COLO668 (cell line): ENCODE data around the gene MGST2.
"Not testable (repeated sequence)": the region's sequence is repeated elsewhere in the genome, so short reads cannot be mapped to it uniquely, and the experiment has no call there.

Experiments used
- DNase-seq: peaks from one replicate; lab custom pipeline; 2025; ENCODE audit not compliant: unreplicated experiment; lab: John Stamatoyannopoulos, UW

Gene MGST2

DNA sequence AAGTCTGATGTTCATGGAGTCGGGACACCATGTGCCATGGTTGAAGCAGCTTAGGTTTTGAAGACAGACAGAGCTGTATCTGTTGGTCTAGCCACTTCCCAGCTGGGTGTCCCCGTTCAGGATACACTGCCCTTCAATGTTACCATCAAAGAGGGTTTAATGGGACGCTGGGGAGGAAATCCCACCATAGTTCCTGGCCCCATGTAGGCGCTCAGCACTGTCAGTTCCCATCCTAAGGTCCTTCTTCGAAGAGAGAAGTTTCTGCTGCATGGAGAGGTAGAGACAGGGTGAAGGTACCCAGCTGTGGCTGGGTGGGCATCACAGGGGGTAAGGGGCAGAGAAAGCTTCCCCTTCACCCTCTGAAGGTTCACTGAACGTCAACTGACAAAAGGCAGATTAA is 3.7 kb downstream of the MGST2 start:
- no peak for DNase-seq

DNA sequence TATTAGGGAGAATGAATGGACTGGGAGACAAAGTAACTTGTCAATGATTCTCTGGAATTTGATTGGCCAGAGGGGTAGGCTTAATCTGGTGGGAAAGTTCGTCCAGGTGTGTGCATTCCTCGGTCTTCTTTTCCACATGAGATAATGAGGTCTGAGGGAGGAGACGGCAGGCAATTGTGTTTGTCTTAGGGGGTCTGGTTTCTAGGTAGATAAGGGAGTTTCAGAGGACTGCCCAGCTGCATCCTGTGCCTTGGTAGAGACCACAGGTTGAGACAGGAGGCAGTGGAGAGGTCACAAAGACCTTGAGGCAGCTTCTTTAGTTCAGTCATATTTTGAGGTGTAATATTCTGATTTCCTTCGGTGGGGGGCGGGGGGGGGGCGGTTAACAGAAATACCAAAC is 4.3 kb downstream of the MGST2 start:
- no peak for DNase-seq

DNA sequence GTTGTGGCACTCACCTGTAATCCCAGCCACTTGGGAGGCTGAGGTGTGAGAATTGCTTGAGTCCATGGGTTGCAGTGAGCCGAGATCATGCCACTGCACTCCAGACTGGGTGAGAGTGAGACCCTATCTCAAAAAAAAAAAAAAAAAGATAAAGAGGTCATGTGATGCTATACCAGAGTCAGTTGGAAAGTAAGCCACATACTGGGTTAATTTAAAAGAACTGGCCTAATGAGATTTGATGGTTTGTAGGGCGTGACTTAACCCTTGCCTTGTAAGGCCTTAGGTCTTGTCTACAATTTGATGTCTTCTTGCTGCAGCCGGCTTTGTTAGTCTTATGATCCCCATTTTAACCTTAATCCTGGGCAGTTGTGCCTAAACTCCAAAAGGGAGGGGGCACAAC is 5.2 kb downstream of the MGST2 start:
- DNase-seq = no peak

DNA sequence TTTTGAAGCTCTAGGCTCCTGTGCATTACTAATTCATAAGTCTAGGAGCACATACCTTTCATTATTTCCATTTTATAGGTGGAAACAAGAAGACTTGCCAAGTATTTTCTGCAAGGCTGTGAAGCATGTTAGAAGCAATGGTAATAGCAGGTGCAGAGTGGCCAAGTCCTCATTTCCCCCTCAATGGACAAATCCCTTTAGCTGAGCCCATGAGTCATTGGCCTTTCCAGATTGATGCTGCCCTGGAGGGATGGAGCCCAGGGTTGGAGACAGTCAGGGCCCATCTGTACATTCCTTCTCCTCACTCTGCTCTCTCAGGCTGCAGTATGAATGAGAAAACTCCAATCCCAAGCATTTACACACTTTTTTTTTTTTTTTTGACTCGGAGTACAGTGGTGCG is 6.6 kb downstream of the MGST2 start:
- DNase-seq = no peak

DNA sequence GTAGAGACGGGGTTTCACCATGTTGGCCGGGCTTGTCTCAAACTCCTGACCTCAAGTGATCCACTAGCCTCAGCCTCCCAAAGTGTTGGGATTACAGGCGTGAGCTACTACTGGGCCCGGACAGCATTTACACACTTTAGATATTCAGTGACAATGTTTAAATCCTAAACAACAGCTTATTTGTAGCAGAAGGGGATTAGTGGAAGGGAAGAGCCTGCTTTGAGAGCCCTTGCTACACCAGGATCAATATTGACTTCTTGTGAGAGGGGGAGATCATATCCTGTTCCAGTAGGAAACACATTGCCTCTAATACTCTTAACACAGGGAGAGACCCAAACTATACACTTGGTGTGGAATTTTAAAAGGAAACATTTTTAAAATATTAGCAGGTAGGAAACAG is 7.1 kb downstream of the MGST2 start:
- no peak for DNase-seq

DNA sequence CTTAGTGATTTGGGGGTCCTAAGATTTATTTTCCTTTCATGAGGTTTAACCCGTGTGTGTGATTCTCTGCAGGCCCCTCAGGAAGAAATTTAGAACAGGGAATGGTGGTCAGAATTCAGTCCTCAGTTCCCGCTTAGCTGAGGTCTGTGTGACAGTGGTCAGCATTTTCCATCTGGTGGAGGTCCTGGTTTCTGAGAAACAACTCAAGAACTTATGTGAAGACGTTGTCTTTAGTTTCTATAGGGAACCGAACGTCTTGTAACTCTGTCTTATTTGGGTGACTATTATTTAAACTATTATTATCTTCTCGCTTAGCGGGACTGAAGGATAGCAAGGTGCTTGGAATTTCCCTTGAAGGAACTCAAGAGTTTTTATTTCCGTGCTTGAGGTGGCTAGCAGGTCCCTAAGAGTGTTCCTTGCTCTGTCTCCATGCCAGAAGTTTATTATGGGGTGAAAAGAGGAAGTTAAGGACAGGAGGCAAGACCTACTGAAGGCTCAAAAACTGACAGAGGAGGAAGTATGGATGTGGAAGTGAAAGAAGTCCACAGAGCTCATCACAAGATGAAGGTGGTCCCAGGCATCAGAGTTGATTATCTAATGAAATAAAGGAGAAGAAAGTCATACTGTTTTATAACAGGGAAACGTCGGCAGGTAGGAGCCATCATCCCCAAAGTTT is 9.4 kb downstream of the MGST2 start:
- DNase-seq = no peak

DNA sequence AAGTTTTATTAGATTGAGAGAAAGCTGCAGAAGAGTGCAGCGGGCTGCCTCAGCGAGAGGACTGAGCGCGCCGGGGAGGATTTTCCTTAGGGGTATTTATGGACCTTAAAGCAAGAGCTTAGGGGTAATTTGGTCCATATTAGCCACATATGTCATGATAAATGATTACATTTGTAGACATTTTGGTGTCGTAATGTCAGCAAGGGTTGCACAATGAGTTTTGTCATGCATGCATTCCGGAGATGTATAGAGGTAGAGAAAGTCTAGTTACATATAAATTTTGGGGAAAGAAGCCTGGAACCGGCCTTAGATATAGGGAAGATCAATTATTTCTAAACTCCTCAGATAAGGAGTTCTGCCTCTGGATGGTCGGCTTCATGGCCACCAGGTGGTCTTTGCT is 10.0 kb downstream of the MGST2 start:
- no peak for DNase-seq

DNA sequence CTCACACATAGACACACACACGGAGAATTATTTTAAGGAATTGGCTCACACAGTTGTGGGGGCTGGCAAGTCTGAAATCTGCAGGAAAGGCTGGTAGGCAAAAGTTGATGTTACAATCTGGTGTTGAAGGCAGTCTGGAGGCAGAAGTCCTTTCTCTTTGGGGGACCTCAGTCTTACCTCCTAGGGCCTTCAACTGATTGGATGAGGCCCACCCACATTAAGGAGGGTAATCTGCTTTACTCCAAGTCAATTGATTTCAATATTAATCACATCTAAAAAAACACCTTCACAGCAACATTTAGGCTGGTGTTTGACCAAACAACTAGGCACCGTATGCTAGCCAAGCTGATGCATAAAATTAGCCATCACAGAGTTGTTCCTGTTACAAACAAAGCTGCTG is 10.7 kb downstream of the MGST2 start:
- DNase-seq = no peak

DNA sequence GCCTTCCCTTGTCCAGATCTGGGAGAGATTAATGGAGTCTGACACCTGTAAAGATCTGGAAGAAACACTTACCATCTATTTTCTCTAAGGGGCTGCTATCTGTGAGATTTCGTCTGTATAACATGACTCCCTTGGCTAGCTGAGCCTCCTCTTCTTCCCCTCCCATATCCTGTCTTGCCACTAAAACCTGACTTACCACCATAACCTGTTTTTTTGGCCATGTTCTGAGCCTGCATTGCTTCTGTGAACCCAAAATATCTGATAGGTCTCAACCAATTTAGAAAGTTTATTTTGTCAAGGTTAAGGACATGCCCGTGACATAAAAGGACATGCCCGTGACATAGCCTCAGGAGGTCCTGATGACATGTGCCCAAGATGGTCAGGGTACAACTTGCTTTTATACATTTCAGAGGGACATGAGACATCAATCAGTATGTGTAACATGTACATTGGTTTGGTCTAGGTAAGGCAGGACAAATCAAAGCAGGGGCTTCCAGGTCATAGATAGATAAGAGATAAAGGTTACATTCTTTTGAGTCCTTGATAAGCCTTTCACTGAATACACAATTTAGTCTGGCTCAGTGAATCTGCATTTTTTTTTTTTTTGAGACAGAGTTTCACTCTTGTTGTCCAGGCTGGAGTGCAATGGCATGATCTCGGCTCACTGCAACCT is 11.4 kb downstream of the MGST2 start:
- DNase-seq = no peak

DNA sequence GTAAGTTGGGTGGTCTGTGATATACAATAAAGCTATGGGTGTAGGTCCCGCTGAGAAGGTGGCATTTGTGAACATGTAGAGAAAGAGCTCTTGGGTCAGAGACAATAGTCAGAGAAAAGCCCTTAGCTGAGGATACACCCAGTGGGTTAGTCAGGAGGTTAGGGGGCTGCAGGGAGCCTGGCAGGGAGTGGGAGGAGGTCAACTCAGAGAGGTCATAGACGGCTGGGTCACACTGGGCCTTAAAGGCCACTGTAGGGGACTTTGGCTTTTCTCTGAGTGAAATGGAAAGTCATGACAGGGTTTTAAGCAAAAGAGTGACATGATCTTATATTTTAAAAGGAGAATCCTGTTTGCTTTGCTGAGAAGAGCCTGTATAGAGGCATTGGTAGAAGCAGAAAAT is 16.7 kb downstream of the MGST2 start:
- DNase-seq = no peak

DNA sequence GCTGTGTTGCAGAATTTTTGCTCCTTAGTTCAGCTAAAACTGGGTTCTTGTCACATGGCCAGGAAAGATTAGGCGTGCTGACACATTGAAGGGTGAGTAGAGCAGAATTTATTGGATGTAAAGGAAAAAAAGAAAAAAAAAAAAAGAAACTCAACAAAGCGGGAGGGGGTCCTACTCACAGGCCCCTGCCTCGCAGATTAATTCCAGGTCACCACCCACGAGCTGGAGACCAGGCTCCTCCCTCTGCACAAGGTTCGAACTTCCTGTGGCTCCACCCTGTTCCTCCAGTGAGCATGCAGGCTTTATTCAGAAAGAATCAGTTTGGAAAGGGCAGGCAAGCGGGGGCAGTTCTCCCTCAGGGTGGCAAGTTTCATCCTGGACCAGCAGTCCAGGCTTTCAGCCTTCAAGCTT is 17.1 kb downstream of the MGST2 start:
- DNase-seq = no peak

DNA sequence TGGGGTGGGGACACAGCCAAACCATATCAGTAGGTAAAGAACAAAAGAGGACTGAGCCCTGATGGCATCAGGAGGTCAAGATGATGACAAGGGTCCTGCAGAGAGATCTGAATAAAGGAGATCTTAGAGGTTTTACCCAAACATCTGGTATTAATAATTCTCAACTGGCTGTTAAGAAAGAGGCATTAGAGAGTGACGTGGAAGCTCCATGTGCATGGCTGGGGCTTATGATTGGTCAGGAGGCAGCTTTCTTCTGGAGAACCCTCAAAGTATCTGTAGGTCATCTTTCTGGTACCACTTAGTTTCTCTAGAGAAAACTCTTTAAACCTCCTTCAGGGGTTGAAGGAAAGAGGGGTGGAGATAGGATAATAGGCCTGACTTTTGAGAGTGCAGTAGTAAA is 18.7 kb downstream of the MGST2 start:
- no peak for DNase-seq

DNA sequence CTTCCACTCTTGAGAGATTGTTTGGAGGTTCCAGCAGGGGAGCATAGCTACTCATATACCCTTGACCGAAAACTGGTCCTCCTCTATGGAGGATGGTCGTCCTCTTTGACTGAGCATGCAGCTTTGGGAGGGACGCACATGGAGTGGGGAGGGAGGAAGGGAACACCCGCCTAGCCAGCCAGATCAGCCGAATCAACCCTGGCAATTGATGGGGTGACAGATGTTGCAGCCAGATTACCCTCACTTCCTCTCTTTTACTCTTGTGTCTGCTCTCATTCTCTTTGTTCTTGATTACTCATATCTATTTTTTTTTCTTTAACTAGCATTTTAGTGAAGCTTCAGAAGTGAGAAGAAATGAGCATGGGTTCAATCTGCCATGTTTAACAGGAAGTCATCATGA is 19.6 kb downstream of the MGST2 start:
- DNase-seq = no peak

DNA sequence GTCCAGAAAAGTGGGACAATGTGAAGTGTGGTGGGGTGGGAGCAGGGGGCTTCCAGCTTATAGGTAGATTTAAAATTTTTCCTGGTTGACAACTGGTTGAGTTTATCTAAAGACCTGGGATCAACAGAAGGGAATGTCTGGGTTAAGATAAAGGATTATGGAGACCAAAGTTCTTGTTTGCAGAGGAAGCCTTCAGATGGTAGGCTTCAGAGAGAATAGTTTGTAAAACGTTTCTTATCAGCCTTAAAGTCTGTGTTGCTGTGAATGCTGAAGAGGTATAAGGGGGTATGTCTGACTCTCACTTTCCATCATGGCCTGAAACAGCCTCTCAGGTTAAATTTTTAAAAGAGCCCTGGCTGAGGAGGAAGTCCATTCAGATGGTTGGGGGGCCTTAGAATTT is 20.5 kb downstream of the MGST2 start:
- DNase-seq = no peak

DNA sequence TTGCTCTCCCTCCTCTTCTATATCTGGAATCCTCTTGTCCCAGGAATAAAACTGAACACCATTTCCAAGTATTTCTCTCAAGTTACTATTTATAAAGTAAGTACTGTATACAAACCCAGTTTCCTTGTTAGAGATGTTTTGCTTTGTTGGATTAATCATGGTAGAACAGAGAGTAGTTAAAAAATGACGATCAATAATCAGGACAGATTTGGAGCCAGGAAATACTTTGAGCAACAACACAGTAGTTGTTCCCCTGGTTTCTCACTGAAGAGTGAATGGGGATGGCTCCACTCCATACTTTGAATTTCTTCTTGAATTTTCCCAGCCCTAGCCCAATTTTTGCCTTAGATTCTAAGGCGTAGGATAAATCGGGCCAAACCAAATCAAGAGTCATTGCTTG is 21.4 kb downstream of the MGST2 start:
- no peak for DNase-seq

DNA sequence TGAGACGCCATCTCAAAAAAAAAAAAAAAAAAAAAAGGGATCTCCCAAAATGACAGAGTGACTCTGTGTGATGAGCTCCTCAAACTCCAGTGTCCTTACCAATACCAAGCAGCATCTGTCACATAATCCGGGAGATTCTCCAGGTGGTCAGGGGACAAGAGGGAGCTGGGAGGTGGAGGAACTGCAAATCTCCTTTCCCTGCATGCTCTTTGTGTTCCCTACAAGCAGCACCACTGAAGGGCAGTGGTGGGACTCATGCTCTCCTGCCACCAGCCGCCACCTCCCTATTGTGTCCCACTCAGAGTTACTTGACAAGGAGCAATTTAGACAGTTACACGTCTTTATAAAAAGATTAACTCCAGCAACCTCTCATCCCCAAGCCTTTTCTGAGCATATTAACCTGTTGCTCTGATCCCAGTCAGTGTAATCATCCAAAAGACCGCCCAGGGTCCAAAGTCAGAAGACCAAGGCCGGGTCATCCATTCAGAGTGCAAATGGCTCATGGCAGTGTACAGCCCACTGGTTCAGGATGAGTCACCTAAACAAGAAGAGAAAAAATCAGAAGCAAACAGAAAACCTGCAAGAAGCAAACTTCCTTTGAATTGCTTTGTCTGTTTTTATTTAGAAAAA is 23.6 kb downstream of the MGST2 start:
- no peak for DNase-seq

DNA sequence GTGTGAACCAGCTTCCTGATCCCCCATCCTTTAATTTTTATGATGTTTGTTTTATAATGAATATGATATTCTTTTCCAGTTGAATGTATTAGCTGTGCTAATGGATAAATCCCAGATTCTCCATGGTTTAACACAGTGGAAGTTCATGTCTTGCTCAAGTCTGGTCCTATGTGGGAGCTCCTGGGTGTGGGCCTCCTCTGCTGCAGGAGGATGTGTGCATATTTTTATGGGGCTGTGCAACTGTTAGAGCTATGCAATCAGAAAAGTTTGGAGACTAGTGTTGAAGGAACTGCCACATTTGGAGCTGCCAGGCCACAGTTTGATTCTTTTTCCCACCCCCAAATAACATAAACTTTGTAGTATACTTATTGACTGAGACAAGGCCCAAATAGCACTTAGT is 24.8 kb downstream of the MGST2 start:
- DNase-seq = no peak

DNA sequence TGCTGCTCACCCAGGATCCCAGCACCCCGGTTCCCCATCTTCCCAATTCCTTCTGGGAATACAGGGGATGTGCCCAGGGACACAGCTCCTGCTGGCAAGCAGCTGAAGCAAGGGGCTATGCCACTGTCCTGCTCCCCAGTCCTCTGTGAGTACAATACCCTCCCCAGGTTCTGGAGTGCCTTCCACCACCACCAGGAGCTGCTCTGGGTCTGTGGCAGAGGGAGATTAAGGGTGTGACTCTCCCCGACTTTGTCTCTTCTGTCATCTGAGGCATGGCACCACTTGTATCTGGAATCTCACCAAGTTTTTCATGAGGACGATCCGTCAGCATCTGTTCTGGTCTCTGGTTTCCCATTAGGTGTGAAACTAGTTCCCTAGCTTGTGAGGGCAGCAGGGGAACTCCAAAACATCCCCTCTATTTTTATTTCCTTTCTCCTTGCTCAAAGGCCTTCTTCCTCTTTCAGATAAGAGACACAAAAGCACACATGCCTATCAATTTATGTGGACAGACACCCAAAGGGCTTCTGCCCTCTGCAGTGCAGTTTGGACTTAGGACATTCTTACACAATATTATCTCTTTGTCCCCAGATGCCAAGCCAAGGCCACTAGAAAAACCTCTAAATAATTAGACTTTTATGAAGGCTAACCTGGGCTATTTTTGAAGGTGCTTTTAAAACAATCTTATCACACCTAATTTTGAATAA is 26.8 kb downstream of the MGST2 start:
- DNase-seq = no peak

DNA sequence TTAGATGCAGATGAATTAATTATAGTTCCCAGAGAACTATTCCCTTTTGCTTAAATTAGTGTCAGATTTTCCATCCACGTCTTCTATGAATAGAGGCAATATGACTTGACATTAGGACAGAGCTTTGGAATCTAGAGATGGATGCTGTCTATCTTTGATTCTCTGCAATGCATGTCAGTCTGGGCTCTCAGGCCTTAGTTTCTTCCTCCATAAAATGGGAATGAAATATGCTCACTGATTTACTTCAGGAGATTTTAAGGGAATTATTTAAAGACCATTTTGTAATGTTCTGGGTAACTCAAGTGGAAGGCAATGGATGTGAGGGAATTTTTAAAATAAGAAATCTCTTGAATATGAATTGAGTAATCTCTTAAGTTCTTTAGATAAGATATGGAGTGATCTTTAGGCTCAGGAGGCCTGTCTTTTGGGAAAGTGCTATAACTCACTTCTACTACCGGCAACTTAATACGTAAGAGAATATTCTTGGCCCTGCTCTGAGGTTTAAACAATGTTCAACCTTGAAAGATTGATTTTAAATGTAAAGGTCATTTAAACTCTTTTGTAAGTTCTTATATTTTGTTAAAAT is 29.0 kb downstream of the MGST2 start:
- DNase-seq = no peak

DNA sequence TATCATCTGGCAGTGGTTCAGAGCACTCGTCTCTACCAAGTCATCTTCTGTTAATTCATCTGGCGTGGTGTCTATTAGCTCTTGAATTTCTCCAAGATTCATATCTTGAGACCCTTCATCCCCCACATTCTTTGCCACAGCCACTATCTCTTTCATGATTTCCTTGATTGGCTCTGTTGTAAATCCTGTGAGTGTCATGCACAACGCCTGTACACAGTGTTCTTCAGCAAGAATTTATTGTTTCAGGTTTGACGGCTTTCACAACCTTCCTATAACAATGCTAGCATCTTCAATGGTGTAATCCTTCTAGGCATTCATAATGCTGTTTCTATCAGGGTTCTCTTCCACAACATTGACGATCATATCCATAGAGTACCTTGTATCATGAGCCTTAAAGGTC is 30.9 kb downstream of the MGST2 start:
- no peak for DNase-seq

DNA sequence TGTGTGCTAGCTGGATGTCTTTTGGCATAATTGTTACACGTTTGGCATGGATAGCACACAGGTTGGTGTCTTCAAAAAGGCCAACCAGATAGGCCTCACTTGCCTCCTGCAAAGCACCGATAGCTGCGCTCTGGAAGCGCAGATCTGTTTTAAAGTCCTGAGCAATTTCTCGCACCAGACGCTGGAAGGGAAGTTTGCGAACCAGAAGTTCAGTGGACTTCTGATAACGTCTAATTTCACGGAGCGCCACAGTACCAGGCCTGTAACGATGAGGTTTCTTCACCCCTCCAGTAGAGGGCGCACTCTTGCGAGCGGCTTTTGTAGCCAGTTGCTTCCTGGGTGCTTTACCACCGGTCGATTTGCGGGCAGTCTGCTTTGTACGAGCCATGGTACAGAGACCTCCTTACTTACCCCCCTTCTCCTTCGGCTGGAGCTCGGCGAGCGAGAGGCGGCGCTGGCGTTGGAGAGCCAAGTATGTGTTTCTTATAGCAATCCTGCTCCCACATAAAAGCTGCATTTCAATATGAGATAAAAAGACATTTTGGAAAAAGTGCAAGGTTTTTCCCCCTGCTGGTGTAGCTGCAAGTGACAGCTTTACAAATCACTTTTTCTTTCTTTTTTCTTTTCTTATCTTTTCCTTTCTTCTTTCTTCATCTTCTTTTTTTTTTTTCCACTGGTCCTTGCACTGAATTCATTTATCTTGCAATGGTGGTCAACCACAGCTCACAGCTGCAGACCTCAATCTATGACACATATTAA is 32.7 kb downstream of the MGST2 start:
- DNase-seq = not testable (repeated sequence)
